Heart right ventricle (tissue), 16 donors: Measurements from ENCODE around the gene MACROD2. TPM values are rescaled to one million over a fixed set of nuclear protein-coding genes. Genes with fewer than 3 reads are reported as not detected.

Experiments
- ATAC-seq, 8 donors: fragments of 200-7000 bp; cut with Tn5 transposase; one replicate each; pipeline ENCODE4 v1.9.1; 2020; ENCODE audit warnings: mild to moderate bottlenecking in 8 of 8, moderate library complexity in 8 of 8, moderate number of reproducible peaks in 1 of 8
- DNase-seq, 2 donors: peaks; one replicate each; pipeline ENCODE4 v3.0.0-alpha.2; 2020
- H3K27ac ChIP-seq, 10 donors: fragments of 200-600 bp; sonication (generic) in 2 of 10; one replicate each; pipeline versions ENCODE4 v1.5.0 to v1.8.0; 2020 to 2022; ENCODE audit warnings: mild to moderate bottlenecking in 3 of 10
- H3K27me3 ChIP-seq, 7 donors: fragments of 200-600 bp; one replicate each; pipeline ENCODE4 v1.8.0; 2021 to 2022; ENCODE audit warnings: mild to moderate bottlenecking in 2 of 7
- H3K36me3 ChIP-seq, 9 donors: fragments of 200-600 bp; sonication (generic) in 1 of 9; one replicate each; pipeline versions ENCODE4 v1.5.0 to v1.8.0; 2020 to 2022; ENCODE audit warnings: mild to moderate bottlenecking in 2 of 9
- H3K4me1 ChIP-seq, 9 donors: fragments of 200-600 bp; sonication (generic) in 1 of 9; one replicate each; pipeline versions ENCODE4 v1.5.0 to v1.8.0; 2020 to 2022; ENCODE audit warnings: mild to moderate bottlenecking in 4 of 9
- H3K4me3 ChIP-seq, 10 donors: fragments of 200-600 bp; sonication (generic) in 2 of 10; one replicate each; pipeline versions ENCODE4 v1.5.0 to v1.8.0; 2020 to 2022; ENCODE audit warnings: mild to moderate bottlenecking in 7 of 10, moderate library complexity in 2 of 10
- H3K9me3 ChIP-seq, 11 donors: fragments of 200-600 bp in 10 of 11; sonication (generic) in 2 of 11; one replicate each; pipeline versions ENCODE4 v1.5.0 to v1.8.0; 2013 to 2022; ENCODE audit warnings: mild to moderate bottlenecking in 2 of 11, control low read depth in 1 of 11, moderate library complexity in 1 of 11
- WGBS, 2 donors: extraction: QIAGEN DNeasy Blood & Tissue Kit; methylation state at CpG; one replicate each; pipeline ENCODE4 v1.1.7; 2013; ENCODE audit warnings: inconsistent platforms in 1 of 2; 5-methylcytosine and 5-hydroxymethylcytosine counted together
- intact Hi-C, 10 donors: fragments of 100-400 bp; cut with DNase I; formaldehyde crosslinking; loops; one replicate each; pipeline versions ENCODE4 v1.11.1 to v1.14.2; 2022
- polyA plus RNA-seq, 2 donors: library from polyadenylated mRNA; stranded (reverse); fragments of 200-250 nt; gene quantifications; one replicate each; pipeline ENCODE4 v1.2.3, GENCODE V29; 2013
- total RNA-seq, 10 donors: library from RNA; stranded (reverse); fragmentation: NEBNext Ultra II Directional in 3 of 10; extraction: Animal tissue kit (Norgen Biotek cat#: 25700) in 3 of 10; gene quantifications; one replicate each; pipeline versions ENCODE4 v1.2.1 to v1.2.4, GENCODE V29; 2021 to 2023
- TF ChIP-seq, protein P1 (sequence below), 9 donors: fragments of 200-600 bp; sonication (generic) in 2 of 9; IDR thresholded peaks; one replicate each; pipeline versions ENCODE4 v1.5.0 to v1.8.0; 2021 to 2022; ENCODE audit warnings: antibody characterized with exemption in 9 of 9, mild to moderate bottlenecking in 5 of 9, moderate library complexity in 1 of 9
- donor health status: Arrhythmogenic right ventricular cardiomyopathy.
- donor health status: ischemic (EF 13 %, LVEDD 7.1; RV severe dilation, severe dysfunction).
- donor health status: healthy with polysubstance abuse.
- donor health status: DM: no; HTN: yes; CAD: no.
- donor health status: DM: no; HTN: no; CAD: no.
- donor health status: ischemic (EF 25% LVEDD 6.9; RV normal size, moderate dysfunction).
- donor health status: ischemic (EF 25% LVEDD 5.7; RV mildly dilated, moderate dysfunction).
- donor health status: healthy.
- donor health status: DM: yes; HTN: yes; CAD: no.
- donor health status: Ischemic cardiomyopathy.
- donor health status: ischemic (EF 35%, LVEDD 5.7; RV mildly dilated, moderate dysfunction).
- donor health status: nonischemic (EF 11% LVEDD 7.7; RV severe dilation, severe dysfunction).
- donor health status: DM: yes; HTN: yes; CAD: no.
- donor health status: PGD.
- donor health status: ischemic (EF 29% LVEDD 5.4; RV normal size, mild dysfunction).
- donor health status: nonischemic (EF 23%, LVEDD 6.1; RV moderate dilation, normal function).

The MACROD2 gene
- total and polyA plus RNA-seq, 12 donors: 0.28 to 6.4 (median 4.1) TPM

DNA sequence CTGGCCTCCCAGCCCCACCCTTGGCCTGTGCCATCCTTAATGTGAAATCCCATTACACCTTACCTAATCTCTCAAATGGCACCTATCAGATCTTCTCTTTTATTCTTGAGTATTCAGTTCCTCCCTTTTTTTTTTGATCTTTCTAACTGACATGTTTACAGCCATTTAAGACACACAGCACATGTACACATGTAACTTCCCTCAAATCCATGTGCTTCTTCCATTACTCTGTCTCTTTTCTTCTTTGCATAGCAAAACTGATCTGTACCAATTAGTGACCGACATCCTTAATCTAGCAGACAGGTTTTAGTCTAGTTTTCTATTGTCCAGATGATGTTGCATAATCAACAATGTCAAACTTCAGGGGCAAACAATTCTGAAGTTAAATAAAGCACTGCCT lies 755.9 kb downstream of the MACROD2 start:
- DNase-seq: no peak
- peaks cover 0 to 6% (median 0%) of the 10 kb centered on the region in 11 donors for H3K9me3 ChIP-seq
- intact Hi-C loops: no loop called here

DNA sequence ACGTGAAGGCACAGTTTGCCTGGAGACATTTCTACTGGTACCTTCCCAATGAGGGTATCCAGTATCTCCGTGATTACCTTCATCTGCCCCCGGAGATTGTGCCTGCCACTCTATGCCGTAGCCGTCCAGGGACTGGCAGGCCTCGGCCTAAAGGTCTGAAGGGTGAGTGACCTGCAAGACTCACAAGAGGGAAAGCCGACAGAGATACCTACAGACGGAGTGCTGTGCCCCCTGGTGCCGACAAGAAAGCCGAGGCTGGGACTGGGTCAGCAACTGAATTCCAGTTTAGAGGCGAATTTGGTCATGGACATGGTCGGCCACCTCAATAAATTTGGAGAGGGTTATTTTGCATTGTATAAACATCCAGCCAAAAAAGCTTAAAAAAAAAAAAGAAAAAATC lies 762.4 kb downstream of the MACROD2 start:
- DNase-seq: no peak
- H3K27ac ChIP-seq: no peak overlapping the region
- H3K9me3 ChIP-seq: no peaks in the 10 kb centered on the region
- TF ChIP-seq, protein P1, sequence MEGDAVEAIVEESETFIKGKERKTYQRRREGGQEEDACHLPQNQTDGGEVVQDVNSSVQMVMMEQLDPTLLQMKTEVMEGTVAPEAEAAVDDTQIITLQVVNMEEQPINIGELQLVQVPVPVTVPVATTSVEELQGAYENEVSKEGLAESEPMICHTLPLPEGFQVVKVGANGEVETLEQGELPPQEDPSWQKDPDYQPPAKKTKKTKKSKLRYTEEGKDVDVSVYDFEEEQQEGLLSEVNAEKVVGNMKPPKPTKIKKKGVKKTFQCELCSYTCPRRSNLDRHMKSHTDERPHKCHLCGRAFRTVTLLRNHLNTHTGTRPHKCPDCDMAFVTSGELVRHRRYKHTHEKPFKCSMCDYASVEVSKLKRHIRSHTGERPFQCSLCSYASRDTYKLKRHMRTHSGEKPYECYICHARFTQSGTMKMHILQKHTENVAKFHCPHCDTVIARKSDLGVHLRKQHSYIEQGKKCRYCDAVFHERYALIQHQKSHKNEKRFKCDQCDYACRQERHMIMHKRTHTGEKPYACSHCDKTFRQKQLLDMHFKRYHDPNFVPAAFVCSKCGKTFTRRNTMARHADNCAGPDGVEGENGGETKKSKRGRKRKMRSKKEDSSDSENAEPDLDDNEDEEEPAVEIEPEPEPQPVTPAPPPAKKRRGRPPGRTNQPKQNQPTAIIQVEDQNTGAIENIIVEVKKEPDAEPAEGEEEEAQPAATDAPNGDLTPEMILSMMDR (IDR thresholded peaks at IDR 0.05): no peak
- H3K27me3 ChIP-seq: no peaks in the 10 kb centered on the region
- H3K4me1 ChIP-seq: no peaks in the 10 kb centered on the region
- no peak overlapping the region for H3K4me3 ChIP-seq
- intact Hi-C loops: no loop called here
- WGBS, 2 donors: 91% methylated on average over 12 of the region's 12 CpGs
- no peak for ATAC-seq
- H3K36me3 ChIP-seq: no peaks in the 10 kb centered on the region

More for the DNA sequence above, 755.9 kb downstream of the MACROD2 start:
- no peak for ATAC-seq
- no peak overlapping the region for H3K4me3 ChIP-seq
- no peaks in the 10 kb centered on the region for H3K4me1 ChIP-seq
- WGBS, 2 donors: 91 to 96% methylated on average over 1 of the region's 1 CpG
- H3K27me3 ChIP-seq: no peaks in the 10 kb centered on the region
- no peaks in the 10 kb centered on the region for H3K36me3 ChIP-seq
- no peak overlapping the region for H3K27ac ChIP-seq
- TF ChIP-seq, protein P1 (IDR thresholded peaks at IDR 0.05): no peak

DNA sequence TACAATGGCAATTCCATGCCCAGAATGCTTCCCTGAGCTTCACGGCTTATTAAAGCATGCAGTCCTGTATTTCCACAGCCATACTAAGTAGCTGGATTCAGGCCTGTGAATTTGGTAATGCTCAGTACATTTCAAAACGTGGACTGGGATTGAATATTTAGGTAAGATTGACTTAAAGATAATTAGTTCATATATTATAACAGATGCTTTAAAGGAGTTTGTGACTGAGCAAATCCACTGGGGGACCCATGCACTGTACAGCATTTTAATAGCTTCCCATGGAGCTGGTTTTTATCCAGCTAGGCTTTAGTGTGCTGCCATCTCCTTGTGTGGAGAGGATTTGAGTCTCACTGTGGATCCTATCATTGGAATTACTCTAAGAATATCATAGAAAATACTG lies 763.0 kb downstream of the MACROD2 start:
- no peaks in the 10 kb centered on the region for H3K27me3 ChIP-seq
- H3K9me3 ChIP-seq: no peaks in the 10 kb centered on the region
- H3K4me1 ChIP-seq: no peaks in the 10 kb centered on the region
- H3K4me3 ChIP-seq: no peak overlapping the region
- WGBS, 2 donors: 60 to 70% methylated on average over 2 of the region's 2 CpGs
- no peak for DNase-seq
- TF ChIP-seq, protein P1 (IDR thresholded peaks at IDR 0.05): no peak
- no peak overlapping the region for H3K27ac ChIP-seq
- no peaks in the 10 kb centered on the region for H3K36me3 ChIP-seq
- ATAC-seq: no peak
- intact Hi-C loops: no loop called here

DNA sequence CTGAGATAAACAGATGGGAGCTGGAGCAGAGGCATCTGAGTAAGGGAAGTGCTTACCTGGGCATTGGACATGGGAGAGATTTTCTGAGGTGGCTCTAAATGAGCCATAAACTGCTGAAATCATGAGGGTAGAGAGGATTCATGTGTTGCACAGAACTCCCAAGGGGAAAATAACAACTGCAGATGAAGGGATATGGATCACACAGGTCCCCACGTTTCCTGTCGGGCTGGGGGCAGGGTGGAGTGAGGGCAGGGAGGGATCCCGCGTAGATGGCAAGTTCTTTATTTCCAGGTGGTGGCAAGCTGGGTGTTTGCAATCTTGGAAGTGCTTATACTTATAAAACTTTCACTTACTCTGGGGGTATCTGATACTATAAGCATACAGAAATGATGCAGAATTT lies 764.7 kb downstream of the MACROD2 start:
- TF ChIP-seq, protein P1 (IDR thresholded peaks at IDR 0.05): no peak
- DNase-seq (no peak), ATAC-seq (no peak)
- H3K27me3 ChIP-seq: no peaks in the 10 kb centered on the region
- H3K9me3 ChIP-seq: no peaks in the 10 kb centered on the region
- 67 to 76% methylated on average over 4 of the region's 4 CpGs for WGBS, 2 donors
- no peak overlapping the region for H3K27ac ChIP-seq
- intact Hi-C loops: no loop called here
- H3K4me3 ChIP-seq: no peak overlapping the region
- no peaks in the 10 kb centered on the region for H3K36me3 ChIP-seq
- no peaks in the 10 kb centered on the region for H3K4me1 ChIP-seq
